ENCODE measurements around the gene CCZ1B. TPM values are rescaled to one million over a fixed set of nuclear protein-coding genes. Genes with fewer than 3 reads are reported as not detected.
"Not testable (repeated sequence)": the region's sequence is repeated elsewhere in the genome, so short reads cannot be mapped to it uniquely, and the experiment has no call there.

Gene CCZ1B
- polyA plus RNA-seq, 1 donor from 2014 or later = 73.1 TPM

GRCh38 chr7:6845971-6846449 is 19.9 kb upstream of the CCZ1B start:
- H3K9me2 ChIP-seq (ENCODE audit: insufficient read depth, low read length); H3K4me3 ChIP-seq (ENCODE audit: low read length); H3K9me3 ChIP-seq (ENCODE audit: low read length); H3K79me2 ChIP-seq (replicated peaks; ENCODE audit: insufficient read depth, low read length); H3K9ac ChIP-seq (ENCODE audit: low read length); H4K20me1 ChIP-seq (ENCODE audit: insufficient read depth); H3K27me3 ChIP-seq (ENCODE audit: insufficient read depth, low read depth, low read length); H3K27ac ChIP-seq (ENCODE audit: low read length); H3K4me2 ChIP-seq (ENCODE audit: low read length); H3F3A ChIP-seq (ENCODE audit: insufficient read depth, low read length, poor library complexity, severe bottlenecking); H2AFZ ChIP-seq (ENCODE audit: low read depth, low read length); H3K36me3 ChIP-seq (ENCODE audit: insufficient read depth, low read length): not testable (repeated sequence)

DNA sequence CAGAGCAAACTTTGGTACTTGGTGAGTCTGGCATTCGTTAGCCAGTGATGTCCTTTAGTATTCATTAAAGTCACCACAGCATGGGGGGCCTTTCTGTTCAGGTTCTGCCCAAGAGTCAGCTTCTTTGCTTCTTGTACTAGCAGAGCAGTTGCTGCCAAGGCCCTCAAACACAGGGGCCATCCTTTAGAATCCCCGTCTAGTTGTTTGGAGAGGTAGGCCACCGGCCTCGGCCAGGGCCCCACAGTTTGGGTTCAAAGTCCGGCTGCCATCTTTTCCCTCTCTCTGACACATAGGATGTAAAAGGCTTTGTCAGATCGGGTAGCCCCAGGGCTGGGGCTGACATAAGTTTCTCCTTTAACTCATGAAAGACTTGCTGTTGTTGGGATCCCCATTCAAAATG is 17.6 kb upstream of the CCZ1B start:
- H3K9ac ChIP-seq (ENCODE audit: low read length); H3K9me2 ChIP-seq (ENCODE audit: insufficient read depth, low read length); H3K9me3 ChIP-seq (ENCODE audit: low read length); H4K20me1 ChIP-seq (ENCODE audit: insufficient read depth); H3F3A ChIP-seq (ENCODE audit: insufficient read depth, low read length, poor library complexity, severe bottlenecking); H3K27me3 ChIP-seq (ENCODE audit: insufficient read depth, low read depth, low read length); H3K4me2 ChIP-seq (ENCODE audit: low read length); H2AFZ ChIP-seq (ENCODE audit: low read depth, low read length); H3K4me3 ChIP-seq (ENCODE audit: low read length); H3K27ac ChIP-seq (ENCODE audit: low read length); H3K36me3 ChIP-seq (ENCODE audit: insufficient read depth, low read length); H3K79me2 ChIP-seq (replicated peaks; ENCODE audit: insufficient read depth, low read length): not testable (repeated sequence)

DNA sequence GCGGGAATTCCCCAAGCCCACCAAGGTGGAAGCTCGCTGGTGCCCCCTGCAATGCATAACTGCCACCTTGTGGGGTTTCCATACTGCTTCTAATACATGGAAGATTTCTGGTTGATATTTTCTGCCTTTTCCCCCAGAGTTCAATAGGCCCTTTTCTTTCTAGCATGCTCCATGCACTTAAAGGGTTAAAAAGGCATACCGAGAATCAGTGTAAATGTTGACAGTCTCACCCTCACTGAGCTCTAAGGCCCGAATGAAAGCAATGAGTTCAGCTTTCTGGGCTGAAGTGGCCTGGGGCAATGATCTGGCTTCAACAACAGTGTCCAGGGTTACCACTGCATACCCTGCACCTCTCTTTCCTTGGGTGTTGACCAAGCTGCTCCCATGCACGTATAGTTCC is 17.0 kb upstream of the CCZ1B start:
- not testable (repeated sequence) for H3K27me3 ChIP-seq (ENCODE audit: insufficient read depth, low read depth, low read length); H3K36me3 ChIP-seq (ENCODE audit: insufficient read depth, low read length); H3K9me3 ChIP-seq (ENCODE audit: low read length); H3K9me2 ChIP-seq (ENCODE audit: insufficient read depth, low read length); H3K27ac ChIP-seq (ENCODE audit: low read length); H3F3A ChIP-seq (ENCODE audit: insufficient read depth, low read length, poor library complexity, severe bottlenecking); H3K79me2 ChIP-seq (replicated peaks; ENCODE audit: insufficient read depth, low read length); H3K9ac ChIP-seq (ENCODE audit: low read length); H3K4me3 ChIP-seq (ENCODE audit: low read length); H4K20me1 ChIP-seq (ENCODE audit: insufficient read depth); H3K4me2 ChIP-seq (ENCODE audit: low read length); H2AFZ ChIP-seq (ENCODE audit: low read depth, low read length)

DNA sequence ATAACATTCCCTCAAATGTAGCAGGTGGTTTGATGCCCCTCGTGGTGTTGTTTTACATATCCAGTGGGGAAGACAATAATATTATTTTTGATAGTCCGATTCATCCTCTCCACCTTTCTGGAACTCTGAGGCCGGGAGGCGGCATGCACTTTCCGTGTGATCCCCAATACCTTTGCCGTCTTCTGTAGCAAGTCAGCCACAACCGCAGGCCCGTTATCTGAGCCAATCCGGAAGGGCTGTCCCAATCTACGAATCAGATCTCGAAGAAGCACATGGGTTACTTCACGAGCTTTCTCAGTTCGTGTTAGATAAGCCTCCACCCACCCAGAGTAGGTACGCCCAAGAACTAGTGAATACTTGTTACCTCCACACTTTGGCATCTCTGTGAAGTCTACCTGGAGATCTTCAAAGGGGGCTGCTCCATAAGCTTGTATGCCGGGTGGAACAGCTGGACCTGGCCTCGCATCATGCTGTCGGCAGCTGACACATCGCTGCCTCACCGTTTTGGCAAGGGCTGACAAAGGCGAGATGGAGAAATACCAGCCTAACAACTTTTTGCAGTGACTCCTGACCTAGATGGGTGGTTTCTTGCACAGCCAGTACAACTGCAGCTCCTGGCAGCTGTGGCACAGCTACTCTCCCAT is 16.3 kb upstream of the CCZ1B start:
- not testable (repeated sequence) for H3K27ac ChIP-seq (ENCODE audit: low read length); H4K20me1 ChIP-seq (ENCODE audit: insufficient read depth); H3K9me2 ChIP-seq (ENCODE audit: insufficient read depth, low read length); H3K27me3 ChIP-seq (ENCODE audit: insufficient read depth, low read depth, low read length); H3K4me3 ChIP-seq (ENCODE audit: low read length); H3K79me2 ChIP-seq (replicated peaks; ENCODE audit: insufficient read depth, low read length); H3K36me3 ChIP-seq (ENCODE audit: insufficient read depth, low read length); H3K9ac ChIP-seq (ENCODE audit: low read length); H3F3A ChIP-seq (ENCODE audit: insufficient read depth, low read length, poor library complexity, severe bottlenecking); H2AFZ ChIP-seq (ENCODE audit: low read depth, low read length); H3K4me2 ChIP-seq (ENCODE audit: low read length); H3K9me3 ChIP-seq (ENCODE audit: low read length)

DNA sequence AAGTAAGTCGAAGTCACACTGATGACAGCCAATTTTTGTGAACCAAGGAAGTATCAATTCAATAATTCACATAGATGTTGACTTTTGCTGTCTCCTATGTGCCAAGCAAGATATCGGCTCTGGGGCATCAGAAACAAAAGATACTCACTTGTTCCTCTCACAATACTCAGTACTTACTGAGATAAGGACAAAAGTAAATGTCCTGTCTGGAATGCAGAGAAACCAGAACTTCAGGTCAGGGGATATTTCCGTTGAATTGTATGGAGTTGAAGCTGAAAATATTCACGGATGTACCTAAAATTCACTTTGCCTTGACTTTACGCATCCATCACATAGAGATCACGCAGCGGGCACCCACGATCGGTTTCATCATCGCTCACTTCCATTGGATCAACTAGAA is 11.0 kb upstream of the CCZ1B start:
- not testable (repeated sequence) for H3K9ac ChIP-seq (ENCODE audit: low read length); H3K27ac ChIP-seq (ENCODE audit: low read length)

GRCh38 chr7:6835521-6835920 is 9.4 kb upstream of the CCZ1B start:
- H3K4me3 ChIP-seq (ENCODE audit: low read length); H3K9me2 ChIP-seq (ENCODE audit: insufficient read depth, low read length); H3K27me3 ChIP-seq (ENCODE audit: insufficient read depth, low read depth, low read length); H3K79me2 ChIP-seq (replicated peaks; ENCODE audit: insufficient read depth, low read length); H3K9ac ChIP-seq (ENCODE audit: low read length); H3K36me3 ChIP-seq (ENCODE audit: insufficient read depth, low read length); H2AFZ ChIP-seq (ENCODE audit: low read depth, low read length); H4K20me1 ChIP-seq (ENCODE audit: insufficient read depth); H3F3A ChIP-seq (ENCODE audit: insufficient read depth, low read length, poor library complexity, severe bottlenecking); H3K27ac ChIP-seq (ENCODE audit: low read length); H3K4me2 ChIP-seq (ENCODE audit: low read length); H3K9me3 ChIP-seq (ENCODE audit: low read length): not testable (repeated sequence)

More for the DNA sequence above, 11.0 kb upstream of the CCZ1B start:
- not testable (repeated sequence) for H3K79me2 ChIP-seq (replicated peaks; ENCODE audit: insufficient read depth, low read length); H3K9me3 ChIP-seq (ENCODE audit: low read length); H4K20me1 ChIP-seq (ENCODE audit: insufficient read depth); H3K9me2 ChIP-seq (ENCODE audit: insufficient read depth, low read length); H3K27me3 ChIP-seq (ENCODE audit: insufficient read depth, low read depth, low read length); H2AFZ ChIP-seq (ENCODE audit: low read depth, low read length); H3K4me3 ChIP-seq (ENCODE audit: low read length); H3K36me3 ChIP-seq (ENCODE audit: insufficient read depth, low read length); H3F3A ChIP-seq (ENCODE audit: insufficient read depth, low read length, poor library complexity, severe bottlenecking); H3K4me2 ChIP-seq (ENCODE audit: low read length)

Data from neural cell (in vitro differentiated cells).